Measurements from ENCODE around the gene C2orf68.
A peak's percentile ranks its signal among the peaks of the same experiment; 100 is the strongest.
"Not testable (repeated sequence)": the region's sequence is repeated elsewhere in the genome, so short reads cannot be mapped to it uniquely, and the experiment has no call there.

Gene C2orf68

GRCh38 chr2:85598594-85599340 is 13.1 kb downstream of the C2orf68 start:
- DNase-seq (ENCODE audit: low spot score) = no peak

DNA sequence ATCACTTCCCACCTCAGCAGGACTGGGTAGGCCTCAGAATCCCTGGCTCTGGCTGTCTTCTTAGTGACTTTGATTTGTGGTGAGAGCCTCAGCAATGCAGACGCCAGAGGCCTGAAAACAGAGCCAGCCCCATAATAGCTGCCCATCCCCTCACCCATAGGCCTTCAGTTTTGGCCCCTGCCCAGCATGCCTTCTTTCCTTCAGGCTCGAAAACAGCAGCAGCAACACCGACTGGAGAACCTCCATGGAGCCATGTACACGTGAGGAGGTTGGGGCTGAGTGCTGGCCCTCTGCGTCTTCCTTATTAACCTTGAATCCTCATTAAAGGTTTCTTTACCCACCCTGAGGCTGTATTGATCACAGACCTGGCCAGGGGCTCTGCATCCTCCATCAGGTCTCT is 14.6 kb downstream of the C2orf68 start:
- no peak for DNase-seq (ENCODE audit: low spot score)

DNA sequence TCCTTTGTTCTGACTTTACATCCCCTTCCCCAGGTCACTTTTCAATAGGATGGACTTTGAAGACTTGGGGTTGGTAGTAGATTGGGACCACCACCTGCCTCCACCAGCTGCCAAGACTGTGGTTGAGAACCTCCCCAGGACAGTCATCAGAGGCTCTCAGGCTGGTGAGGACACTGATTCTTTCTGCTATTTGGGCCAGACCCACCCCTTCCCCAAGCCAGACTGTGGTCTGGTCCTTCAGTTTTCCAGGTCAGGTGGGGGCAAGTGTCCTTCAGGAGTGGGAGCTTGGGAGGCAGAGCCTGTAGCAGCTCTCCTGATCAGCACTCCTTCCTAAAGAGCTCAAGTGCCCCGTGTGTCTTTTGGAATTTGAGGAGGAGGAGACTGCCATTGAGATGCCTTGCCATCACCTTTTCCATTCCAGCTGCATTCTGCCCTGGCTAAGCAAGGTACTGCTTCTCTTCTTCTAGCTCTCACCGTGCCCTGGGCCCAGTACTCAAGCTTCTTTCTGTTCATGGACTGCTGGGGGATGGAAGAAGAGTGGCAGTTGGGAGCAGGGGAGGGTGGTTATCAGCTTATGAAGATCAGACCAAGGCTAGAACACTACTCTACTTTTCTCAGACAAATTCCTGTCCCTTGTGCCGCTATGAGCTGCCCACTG is 15.3 kb downstream of the C2orf68 start:
- no peak for DNase-seq (ENCODE audit: low spot score)

- no peak for DNase-seq (ENCODE audit: low spot score)
These were observed 15.9 kb downstream of the C2orf68 start for GRCh38 chr2:85596026-85596333.

- DNase-seq (ENCODE audit: low spot score) = peak; percentile 97
These were observed 16.4 kb downstream of the C2orf68 start, which contains the start of gene RNF181 for GRCh38 chr2:85595301-85596025. TSS of gene RNF181 (plus strand) at chr2:85595745. CDS start at chr2:85595764, 19 bp downstream.

- no peak for DNase-seq (ENCODE audit: low spot score)
These were observed 17.1 kb downstream of the C2orf68 start for GRCh38 chr2:85594715-85595300.

- DNase-seq (ENCODE audit: low spot score) = no peak
These were observed 18.8 kb downstream of the C2orf68 start for GRCh38 chr2:85593023-85593422.

GRCh38 chr2:85592299-85592698 is 19.6 kb downstream of the C2orf68 start:
- not testable (repeated sequence) for DNase-seq (ENCODE audit: low spot score)

DNA sequence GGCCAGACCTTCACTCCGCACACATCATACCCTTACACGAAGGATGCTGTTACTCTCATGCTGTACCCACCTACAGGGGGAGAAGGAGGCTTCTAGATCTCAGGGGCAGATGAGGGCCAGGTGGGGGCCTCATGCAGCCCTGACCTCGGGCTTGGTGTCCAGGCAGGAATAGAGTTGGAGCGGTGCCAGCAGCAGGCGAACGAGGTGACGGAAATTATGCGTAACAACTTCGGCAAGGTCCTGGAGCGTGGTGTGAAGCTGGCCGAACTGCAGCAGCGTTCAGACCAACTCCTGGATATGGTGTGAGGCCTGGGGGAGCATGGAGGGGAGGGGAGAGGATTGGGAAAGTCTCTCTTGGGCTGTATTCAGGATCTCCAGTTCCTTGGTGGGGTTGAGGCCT is 20.3 kb downstream of the C2orf68 start:
- no peak for DNase-seq (ENCODE audit: low spot score)

GRCh38 chr2:85590950-85591349 is 20.9 kb downstream of the C2orf68 start:
- DNase-seq (ENCODE audit: low spot score) = no peak

DNA sequence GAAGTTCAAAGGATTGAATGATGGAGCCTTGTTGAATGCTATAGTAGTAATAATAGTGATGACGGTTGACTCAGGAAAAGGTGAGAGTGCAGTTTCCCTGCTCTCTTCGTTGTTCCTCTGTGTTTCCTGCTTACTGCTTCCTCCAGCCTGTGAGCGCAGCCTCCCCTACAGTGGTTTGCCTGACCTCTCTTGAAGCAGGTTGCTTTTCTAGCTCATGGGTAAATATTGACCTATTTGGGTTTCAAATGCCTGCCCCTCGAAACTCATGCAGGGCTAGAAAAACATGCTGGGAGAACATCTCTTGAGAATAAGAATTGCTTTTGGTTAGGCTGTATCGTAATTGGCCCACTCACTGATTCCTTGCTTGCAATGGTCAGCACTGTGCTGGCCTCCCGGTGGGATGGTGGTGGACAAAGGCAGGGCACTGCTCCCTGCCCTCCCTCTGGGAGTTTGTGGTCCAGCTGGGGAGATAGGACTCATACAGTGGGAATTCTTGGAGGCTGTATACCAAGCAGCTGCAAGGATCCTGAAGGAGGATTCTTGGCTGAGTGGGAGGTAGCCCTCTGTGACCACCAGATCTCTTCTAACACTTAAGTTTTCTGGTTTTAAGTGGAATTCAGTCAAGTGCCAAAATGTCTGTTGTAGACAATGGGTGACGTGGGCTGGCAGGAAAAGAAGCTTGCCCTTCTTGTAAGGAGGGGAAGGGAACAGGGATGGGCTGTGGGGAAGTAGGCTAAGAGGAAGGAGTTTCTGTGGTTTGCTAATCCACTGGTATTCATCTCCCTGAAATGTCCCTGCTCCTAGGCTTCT is 21.7 kb downstream of the C2orf68 start:
- DNase-seq (ENCODE audit: low spot score) = no peak

GRCh38 chr2:85589181-85589580 is 22.7 kb downstream of the C2orf68 start:
- no peak for DNase-seq (ENCODE audit: low spot score)

GRCh38 chr2:85588645-85589044 is 23.2 kb downstream of the C2orf68 start:
- DNase-seq (ENCODE audit: low spot score) = no peak

DNA sequence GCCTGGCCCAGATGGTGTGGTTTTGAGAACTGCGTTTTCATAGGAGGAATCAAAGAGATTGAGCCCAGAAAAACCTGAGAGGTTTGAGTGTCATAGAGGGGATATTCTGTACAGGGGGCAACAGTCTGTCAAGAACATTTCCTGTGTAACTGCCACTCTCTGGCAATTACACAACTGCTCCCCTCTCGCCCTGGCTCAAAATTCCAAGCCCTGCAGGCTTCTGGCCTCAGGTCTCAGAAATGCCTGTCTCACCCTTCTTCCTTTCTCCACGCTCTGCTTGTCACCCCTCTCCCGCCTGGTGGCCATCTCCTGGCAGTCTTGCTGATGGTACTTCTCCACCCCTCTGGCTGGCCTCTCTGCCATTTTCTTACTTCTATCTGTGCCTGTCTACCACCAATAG is 23.6 kb downstream of the C2orf68 start:
- no peak for DNase-seq (ENCODE audit: low spot score)

DNA sequence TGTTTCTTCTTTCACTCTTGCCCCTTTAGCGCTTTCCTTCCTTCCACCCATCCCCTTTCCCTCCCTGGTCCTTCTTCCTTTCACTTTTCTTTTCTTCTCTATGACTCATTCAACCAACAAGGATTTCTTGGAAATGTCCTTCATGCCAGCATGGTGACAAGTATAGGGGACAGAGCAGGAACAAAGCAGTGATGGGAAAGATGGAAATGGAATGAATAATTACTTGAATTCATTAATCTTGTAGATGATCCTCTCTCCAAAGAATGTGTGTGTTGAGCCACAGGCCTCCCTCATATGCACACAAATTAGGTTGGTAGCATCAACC is 26.1 kb downstream of the C2orf68 start:
- no peak for DNase-seq (ENCODE audit: low spot score)

- DNase-seq (ENCODE audit: low spot score) = no peak
These were observed 26.7 kb downstream of the C2orf68 start for GRCh38 chr2:85584857-85585780.

GRCh38 chr2:85584354-85584856 is 27.5 kb downstream of the C2orf68 start, which contains the start of gene VAMP5:
TSS of gene VAMP5 (plus strand) at chr2:85584431. CDS start at chr2:85584491, 60 bp downstream.
- peak; percentile 73 for DNase-seq (ENCODE audit: low spot score)

- no peak for DNase-seq (ENCODE audit: low spot score)
These were observed 28.1 kb downstream of the C2orf68 start for GRCh38 chr2:85583667-85584353.

DNA sequence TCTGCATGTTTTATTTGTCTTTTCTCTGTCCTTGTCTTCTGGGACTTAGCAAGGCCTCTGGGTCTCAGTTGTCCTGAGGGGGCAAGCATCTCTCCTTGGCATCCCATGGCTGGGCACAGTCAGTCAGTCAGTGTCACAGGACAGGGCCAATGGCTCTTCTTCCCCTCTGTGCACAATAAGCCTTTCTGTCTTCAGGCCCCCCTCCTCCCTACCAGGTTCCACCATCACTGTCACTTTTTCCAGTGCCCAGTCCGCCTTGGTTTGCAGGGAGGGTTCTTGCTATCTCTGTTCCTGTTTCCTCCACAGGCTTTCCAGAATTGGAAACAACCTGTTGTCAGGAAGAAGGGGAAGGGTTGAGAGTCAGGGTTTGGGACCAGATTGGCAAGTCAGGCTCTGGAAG is 29.4 kb downstream of the C2orf68 start:
- no peak for DNase-seq (ENCODE audit: low spot score)

- no peak for DNase-seq (ENCODE audit: low spot score)
These were observed 31.7 kb downstream of the C2orf68 start for GRCh38 chr2:85580206-85580605.
